ENCODE data around the gene KIF20B. TPM values are rescaled to one million over a fixed set of nuclear protein-coding genes. Genes with fewer than 3 reads are reported as not detected.

KIF20B gene
- total RNA-seq, 6 donors from 2014 or later, result 1.0 to 6.7 (median 4.1) TPM

DNA sequence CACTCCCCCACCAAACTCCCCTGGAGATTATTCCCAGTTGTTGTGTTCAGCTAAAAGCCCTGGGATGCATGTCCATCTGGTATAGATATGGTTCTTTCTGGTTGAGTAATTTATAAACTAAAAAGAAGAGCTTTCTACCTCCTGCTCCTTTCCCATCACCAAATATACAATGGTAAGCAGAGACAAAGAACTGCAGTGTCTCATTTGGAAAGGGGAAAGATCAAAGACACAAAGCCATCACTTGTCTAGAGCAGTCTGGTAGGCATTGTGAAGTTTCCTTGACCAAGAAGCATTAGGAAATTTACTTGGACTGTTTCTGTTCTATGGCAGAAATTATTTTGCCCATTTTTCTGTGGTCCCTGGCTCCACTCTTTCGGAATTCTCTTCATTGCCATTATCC lies 31.4 kb upstream of the KIF20B start:
- Histone ChIP-seq H3K4me3 (no peak overlapping the region), H3K9me3 (no peaks in the 10 kb centered on the region), H3K27ac (no peak overlapping the region), H3K27me3 (no peaks in the 10 kb centered on the region), H3K36me3 (no peaks in the 10 kb centered on the region), H3K4me1 (no peaks in the 10 kb centered on the region)
- ATAC-seq (ENCODE audit: low FRiP score in 2 of 2) (no peak), DNase-seq (no peak)
- WGBS, 2 donors, result 89 to 100% methylated on average over 1 of the region's 1 CpG
- no peak for TF ChIP-seq CTCF (IDR thresholded peaks at IDR 0.05)
- TF ChIP-seq POLR2A (IDR thresholded peaks at IDR 0.05), result no peak
- no peak for TF ChIP-seq POLR2AphosphoS5 (IDR thresholded peaks at IDR 0.05)
- TF ChIP-seq EP300 (IDR thresholded peaks at IDR 0.05), result no peak

DNA sequence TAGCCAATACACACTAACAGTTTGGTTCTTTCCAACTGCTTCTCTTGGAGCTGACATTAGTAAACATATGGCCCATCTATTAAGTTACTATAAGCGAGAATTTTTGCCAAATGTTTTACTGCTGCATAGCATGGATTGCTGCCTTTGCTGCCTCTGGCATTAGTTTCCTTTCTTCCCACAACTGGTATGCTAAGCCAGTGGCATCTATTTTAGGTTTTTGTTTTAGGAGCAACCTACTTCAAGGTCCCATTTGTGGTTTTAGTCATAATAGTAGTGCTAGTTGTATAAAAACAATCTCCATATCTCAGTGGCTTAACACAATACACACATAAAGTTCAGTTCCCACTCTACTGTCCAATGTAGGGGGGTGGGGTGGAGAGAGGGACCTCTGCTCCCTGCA lies 30.5 kb upstream of the KIF20B start:
- no peaks in the 10 kb centered on the region for H3K4me1 ChIP-seq
- no peaks in the 10 kb centered on the region for H3K27me3 ChIP-seq
- WGBS, 2 donors, result 71 to 87% methylated on average over 1 of the region's 1 CpG
- no peak for DNase-seq
- H3K9me3 ChIP-seq, result no peaks in the 10 kb centered on the region
- TF ChIP-seq CTCF (IDR thresholded peaks at IDR 0.05) (no peak), POLR2A (IDR thresholded peaks at IDR 0.05) (no peak), EP300 (IDR thresholded peaks at IDR 0.05) (no peak), POLR2AphosphoS5 (IDR thresholded peaks at IDR 0.05) (no peak)
- no peak overlapping the region for H3K27ac ChIP-seq
- no peak for ATAC-seq (ENCODE audit: low FRiP score in 2 of 2)
- H3K4me3 ChIP-seq, result no peak overlapping the region
- H3K36me3 ChIP-seq, result no peaks in the 10 kb centered on the region

DNA sequence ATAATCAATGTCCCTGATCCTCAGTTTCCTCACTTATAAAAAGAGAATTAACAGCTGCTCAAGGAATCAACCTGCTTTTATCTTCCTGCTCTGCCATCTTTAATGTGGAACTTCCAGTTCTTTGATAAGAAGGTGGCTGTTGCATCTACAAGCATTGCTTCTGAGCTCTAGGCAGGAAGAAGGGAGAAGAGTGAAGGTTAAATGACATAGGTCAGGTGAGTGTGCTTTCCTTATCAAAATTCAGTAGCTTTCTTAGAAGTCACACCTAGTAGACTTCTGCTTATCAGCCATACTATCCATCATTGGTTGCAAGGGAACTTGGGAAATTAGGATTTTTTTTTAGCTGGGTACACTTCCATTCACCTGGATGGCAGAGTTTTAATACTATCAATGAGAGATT lies 24.0 kb upstream of the KIF20B start:
- no peaks in the 10 kb centered on the region for H3K4me1 ChIP-seq
- no peaks in the 10 kb centered on the region for H3K27me3 ChIP-seq
- DNase-seq, result no peak
- no peaks in the 10 kb centered on the region for H3K36me3 ChIP-seq
- H3K9me3 ChIP-seq, result no peaks in the 10 kb centered on the region
- no peak for ATAC-seq (ENCODE audit: low FRiP score in 2 of 2)
- H3K27ac ChIP-seq, result no peak overlapping the region
- TF ChIP-seq POLR2AphosphoS5 (IDR thresholded peaks at IDR 0.05) (no peak), EP300 (IDR thresholded peaks at IDR 0.05) (no peak), CTCF (IDR thresholded peaks at IDR 0.05) (no peak), POLR2A (IDR thresholded peaks at IDR 0.05) (no peak)
- no peak overlapping the region for H3K4me3 ChIP-seq

GRCh38 chr10:89679986-89680385 lies 21.4 kb upstream of the KIF20B start:
- ATAC-seq (ENCODE audit: low FRiP score in 2 of 2), result no peak

More at GRCh38 chr10:89679986-89680385, 21.4 kb upstream of the KIF20B start:
- 77 to 91% methylated on average over 3 of the region's 3 CpGs for WGBS, 2 donors
- Histone ChIP-seq H3K4me1 (no peaks in the 10 kb centered on the region), H3K9me3 (no peaks in the 10 kb centered on the region), H3K4me3 (no peak overlapping the region), H3K36me3 (no peaks in the 10 kb centered on the region), H3K27ac (no peak overlapping the region), H3K27me3 (no peaks in the 10 kb centered on the region)
- no peak for DNase-seq
- TF ChIP-seq EP300 (IDR thresholded peaks at IDR 0.05) (no peak), POLR2A (IDR thresholded peaks at IDR 0.05) (no peak), CTCF (IDR thresholded peaks at IDR 0.05) (no peak), POLR2AphosphoS5 (IDR thresholded peaks at IDR 0.05) (no peak)
